CD4-positive, alpha-beta T cell treated with Interleukin-6 at 100 ng/mL for 8 hours (primary cell): ENCODE data around the gene LHX6.

Experiments
- DNase-seq: peaks from one replicate; pipeline ENCODE4 v3.0.0-alpha.2; 2020; ENCODE audit warnings: mixed read lengths, low spot score

The LHX6 gene

GRCh38 chr9:122228568-122229484, at the start of gene LHX6:
Gene LHX6 (minus strand): TSS chr9:122228957. CDS start chr9:122228740, 217 bp downstream.
- DNase-seq = no peak

GRCh38 chr9:122277285-122277897, 48.6 kb upstream of the LHX6 start:
- no peak for DNase-seq

GRCh38 chr9:122276096-122276495, 47.3 kb upstream of the LHX6 start:
- no peak for DNase-seq

- no peak for DNase-seq
Observed at GRCh38 chr9:122274055-122274454, 45.3 kb upstream of the LHX6 start.

- DNase-seq = no peak
Observed at GRCh38 chr9:122268041-122268814, 39.5 kb upstream of the LHX6 start.

GRCh38 chr9:122265149-122265915, 36.6 kb upstream of the LHX6 start:
- DNase-seq = peak; percentile 21

- peak; percentile 81 for DNase-seq
Observed at GRCh38 chr9:122264360-122265148, 35.8 kb upstream of the LHX6 start, which contains the start of the genes MRRF and RBM18. Gene MRRF (plus strand): TSS chr9:122264882. CDS start chr9:122270892, 6,010 bp downstream. Gene RBM18 (minus strand): TSS chr9:122264840. CDS start chr9:122261492, 3,348 bp downstream.

GRCh38 chr9:122263699-122264349, 35.1 kb upstream of the LHX6 start:
- DNase-seq = no peak

- no peak for DNase-seq
Observed at GRCh38 chr9:122262073-122262472, 33.3 kb upstream of the LHX6 start.

- no peak for DNase-seq
Observed at GRCh38 chr9:122261469-122261881, 32.7 kb upstream of the LHX6 start.

GRCh38 chr9:122258886-122259415, 30.2 kb upstream of the LHX6 start:
- no peak for DNase-seq

- no peak for DNase-seq
Observed at GRCh38 chr9:122256206-122256605, 27.4 kb upstream of the LHX6 start.

GRCh38 chr9:122254761-122255160, 26.0 kb upstream of the LHX6 start:
- no peak for DNase-seq

- no peak for DNase-seq
Observed at GRCh38 chr9:122252796-122253195, 24.0 kb upstream of the LHX6 start.

- no peak for DNase-seq
Observed at GRCh38 chr9:122251351-122251750, 22.6 kb upstream of the LHX6 start.

- no peak for DNase-seq
Observed at GRCh38 chr9:122248448-122248865, 19.7 kb upstream of the LHX6 start.

GRCh38 chr9:122246666-122247065, 17.9 kb upstream of the LHX6 start:
- no peak for DNase-seq

- no peak for DNase-seq
Observed at GRCh38 chr9:122244349-122244748, 15.6 kb upstream of the LHX6 start.

- no peak for DNase-seq
Observed at GRCh38 chr9:122239722-122240121, 11.0 kb upstream of the LHX6 start.

- DNase-seq = no peak
Observed at GRCh38 chr9:122236681-122237080, 7.9 kb upstream of the LHX6 start.
